ENCODE measurements around the gene MKRN2. TPM values are rescaled to one million over a fixed set of nuclear protein-coding genes. Genes with fewer than 3 reads are reported as not detected.
"Not testable (repeated sequence)": the region's sequence is repeated elsewhere in the genome, so short reads cannot be mapped to it uniquely, and the experiment has no call there.

Gene MKRN2
- polyA plus RNA-seq, 1 donor from 2014 or later, result 41.0 TPM

DNA sequence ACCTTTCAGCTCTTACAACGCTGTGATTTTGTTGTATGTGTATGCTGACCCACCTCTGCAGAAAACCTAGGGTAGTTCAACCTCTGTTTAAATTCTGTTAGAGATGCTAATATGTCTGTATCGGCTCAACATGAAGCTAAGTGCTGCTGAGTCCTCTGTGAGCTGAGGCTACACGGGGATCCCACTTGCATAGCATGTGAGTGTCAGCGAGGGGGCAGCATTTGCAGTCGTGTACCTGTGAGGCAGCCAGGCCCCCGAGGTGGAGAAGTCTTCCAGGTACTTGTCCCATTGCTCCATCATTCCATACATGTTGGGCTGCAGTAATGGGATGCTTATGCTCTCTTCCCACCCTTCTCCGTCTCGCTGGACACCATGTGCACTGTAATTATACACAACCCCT, 15.3 kb upstream of the MKRN2 start:
- Mint-ChIP-seq H3K4me3 (no peak overlapping the region), H3K9me3 (no peaks in the 10 kb centered on the region), H3K4me1 (peaks cover 0 to 1% (median 0%) of the 10 kb centered on the region in 3 donors), H3K27ac (peak overlapping the region in 1 of 3 donors; percentile 57), H3K36me3 (no peaks in the 10 kb centered on the region), H3K27me3 (no peaks in the 10 kb centered on the region)

DNA sequence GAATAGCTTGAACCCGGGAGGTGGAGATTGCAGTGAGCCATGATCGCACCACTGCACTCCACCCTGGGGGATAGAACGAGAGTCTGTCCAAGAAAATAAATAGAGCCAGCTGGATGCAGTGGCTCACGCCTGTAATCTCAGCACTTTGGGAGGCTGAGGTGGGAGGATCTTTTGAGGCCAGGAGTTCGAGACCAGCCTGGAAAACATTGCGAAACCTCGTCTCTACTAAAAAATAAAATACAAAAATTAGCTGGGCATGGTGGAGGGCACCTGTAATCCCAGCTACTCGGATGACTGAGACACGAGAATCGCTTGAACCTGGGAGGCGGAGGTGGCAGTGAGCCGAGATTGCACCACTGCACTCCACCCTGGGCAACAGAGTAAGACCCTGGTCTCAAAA, 13.4 kb upstream of the MKRN2 start:
- H3K9me3 Mint-ChIP-seq, H3K4me1 Mint-ChIP-seq, H3K27ac Mint-ChIP-seq, H3K27me3 Mint-ChIP-seq, H3K4me3 Mint-ChIP-seq, H3K36me3 Mint-ChIP-seq: not testable (repeated sequence)

DNA sequence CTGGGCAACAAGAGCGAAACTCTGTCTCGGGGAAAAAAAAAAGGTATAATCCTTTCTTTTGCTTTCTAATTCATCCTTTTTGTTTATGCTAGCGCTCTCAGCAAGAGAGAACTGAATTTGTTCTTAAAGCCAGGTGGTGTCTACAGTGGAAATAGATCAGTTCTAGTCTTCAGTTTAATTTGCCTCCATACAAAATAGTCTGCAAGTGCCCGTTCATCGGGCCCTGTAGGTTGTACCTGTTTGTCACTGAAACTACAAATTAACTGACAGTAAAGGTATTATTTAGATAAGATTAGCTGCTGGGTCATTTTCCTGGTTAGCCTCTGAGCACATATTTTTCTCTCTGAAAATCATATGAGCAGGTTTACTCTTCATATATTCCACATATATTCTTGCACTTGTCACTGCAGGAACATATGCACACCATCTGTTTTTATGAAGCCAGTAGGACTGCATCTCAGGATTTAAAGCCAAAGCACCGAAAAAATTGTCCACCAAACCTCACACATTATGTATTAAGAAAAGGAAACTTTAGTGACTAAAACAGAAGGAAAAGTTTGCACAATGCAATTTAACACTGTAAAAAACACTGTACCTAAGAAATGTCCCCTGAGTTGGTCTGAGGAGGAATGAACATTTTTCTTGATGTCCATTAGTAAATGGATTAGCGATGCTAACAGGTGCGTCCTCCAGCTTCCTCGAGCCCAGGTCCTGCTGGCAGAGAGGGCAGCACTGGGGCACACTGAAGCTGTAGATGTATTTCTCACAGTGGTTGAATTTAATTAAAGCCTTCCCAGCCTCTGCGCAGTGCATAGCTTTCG, 12.0 kb upstream of the MKRN2 start:
- Mint-ChIP-seq H3K27ac (no peak overlapping the region), H3K4me3 (no peak overlapping the region), H3K9me3 (no peaks in the 10 kb centered on the region), H3K27me3 (peaks cover 3% of the 10 kb centered on the region), H3K36me3 (no peaks in the 10 kb centered on the region), H3K4me1 (no peaks in the 10 kb centered on the region)

DNA sequence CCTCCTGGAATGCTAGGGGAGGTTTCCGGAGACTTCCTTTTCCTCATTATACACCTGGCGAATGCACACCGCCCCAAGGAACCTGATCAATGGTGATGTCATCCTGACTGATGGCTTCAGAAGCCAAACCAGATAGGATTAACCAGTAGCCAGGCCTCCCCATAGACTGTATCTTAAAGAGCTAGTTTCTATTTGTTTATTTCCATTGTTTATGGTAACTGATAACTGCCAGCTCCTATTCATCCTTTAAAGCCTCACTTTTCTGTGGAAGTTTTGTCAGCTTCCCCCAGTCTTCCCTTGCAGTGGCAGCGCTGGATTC, 11.5 kb upstream of the MKRN2 start, which contains the start of gene MKRN2OS:
Gene MKRN2OS (minus strand): TSS at position 27 of the 319 bp plus-strand sequence. CDS start 35 bp downstream, outside the sequence.
- Mint-ChIP-seq H3K9me3 (no peaks in the 10 kb centered on the region), H3K27ac (no peak within 1 kb of the TSS), H3K27me3 (peaks cover 5% of the 10 kb centered on the region), H3K36me3 (no peaks in the 10 kb centered on the region), H3K4me1 (no peaks in the 10 kb centered on the region), H3K4me3 (no peak within 1 kb of the TSS)

DNA sequence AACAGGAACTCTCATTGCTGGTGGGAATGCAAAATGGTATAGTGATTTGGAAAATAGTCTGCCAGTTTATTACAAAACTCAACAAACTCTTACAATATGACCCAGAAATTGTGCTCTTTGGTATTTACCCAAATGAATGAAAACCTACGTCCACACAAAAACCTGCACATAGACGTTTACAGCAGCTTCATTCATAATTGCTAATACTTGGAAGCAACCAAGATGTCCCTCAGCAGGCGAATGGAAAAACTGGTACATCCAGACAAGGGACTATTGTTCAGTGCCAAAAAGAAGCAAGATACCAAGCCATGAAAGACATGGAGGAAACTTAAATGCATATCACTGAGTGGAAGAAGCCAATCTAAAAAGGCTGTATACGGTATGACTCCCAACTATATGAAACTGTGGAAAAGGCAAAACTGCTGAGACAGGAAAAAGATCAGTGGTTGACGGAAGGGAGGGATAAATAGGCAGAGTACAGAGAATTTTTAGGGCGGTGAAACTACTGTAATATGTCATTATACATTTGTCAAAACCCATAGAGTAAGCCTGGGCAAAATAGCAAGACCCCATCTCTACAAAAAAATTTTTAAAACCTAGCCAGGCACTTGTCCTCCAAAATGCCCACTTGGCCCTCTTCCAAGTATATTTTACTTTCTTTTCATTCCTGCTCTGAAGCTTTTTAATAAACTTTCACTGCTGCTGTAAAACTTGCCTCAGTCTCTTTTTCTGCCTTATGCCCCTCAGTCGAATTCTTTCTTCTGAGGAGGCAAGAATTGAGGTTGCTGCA, 6.7 kb upstream of the MKRN2 start:
- H3K4me1 Mint-ChIP-seq, result peaks cover 2 to 6% (median 6%) of the 10 kb centered on the region in 3 donors
- no peak overlapping the region for H3K27ac Mint-ChIP-seq
- no peak overlapping the region for H3K4me3 Mint-ChIP-seq
- H3K36me3 Mint-ChIP-seq, result no peaks in the 10 kb centered on the region
- H3K9me3 Mint-ChIP-seq, result peaks cover 0 to 1% (median 0%) of the 10 kb centered on the region in 3 donors
- H3K27me3 Mint-ChIP-seq, result peaks cover 22% of the 10 kb centered on the region

DNA sequence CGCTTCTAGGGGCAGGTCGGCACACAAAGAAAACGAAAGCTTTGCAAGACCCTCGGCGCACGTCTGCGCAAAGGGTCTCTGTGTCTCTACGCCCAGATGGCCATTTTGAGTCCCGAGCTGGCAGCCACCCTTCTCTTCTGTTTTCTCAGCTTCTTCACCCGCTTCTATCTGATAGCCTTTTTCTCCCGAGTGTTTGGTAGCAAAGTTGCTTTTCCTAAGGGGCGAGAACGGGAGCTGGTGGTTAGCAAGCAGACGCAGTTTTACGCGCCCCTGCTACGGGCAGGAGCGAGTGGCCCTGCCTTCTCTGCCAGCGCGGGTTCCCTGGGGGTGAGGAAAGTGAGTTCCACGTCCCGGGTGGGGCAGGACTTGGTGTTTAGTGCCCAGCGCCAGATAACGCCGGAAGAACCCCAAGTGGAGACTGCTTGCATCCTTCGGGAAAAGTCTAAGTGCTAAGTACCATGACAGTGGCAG, 2.9 kb upstream of the MKRN2 start:
- peak overlapping the region in 1 of 3 donors; percentile 13 for H3K27ac Mint-ChIP-seq
- peaks cover 0 to 1% (median 0%) of the 10 kb centered on the region in 3 donors for H3K9me3 Mint-ChIP-seq
- peaks cover 23% of the 10 kb centered on the region for H3K27me3 Mint-ChIP-seq
- H3K4me1 Mint-ChIP-seq, result peaks cover 15 to 28% (median 28%) of the 10 kb centered on the region in 3 donors
- peaks cover 3% of the 10 kb centered on the region for H3K36me3 Mint-ChIP-seq
- H3K4me3 Mint-ChIP-seq, result peak overlapping the region; percentile 63 to 91 (median 80)

DNA sequence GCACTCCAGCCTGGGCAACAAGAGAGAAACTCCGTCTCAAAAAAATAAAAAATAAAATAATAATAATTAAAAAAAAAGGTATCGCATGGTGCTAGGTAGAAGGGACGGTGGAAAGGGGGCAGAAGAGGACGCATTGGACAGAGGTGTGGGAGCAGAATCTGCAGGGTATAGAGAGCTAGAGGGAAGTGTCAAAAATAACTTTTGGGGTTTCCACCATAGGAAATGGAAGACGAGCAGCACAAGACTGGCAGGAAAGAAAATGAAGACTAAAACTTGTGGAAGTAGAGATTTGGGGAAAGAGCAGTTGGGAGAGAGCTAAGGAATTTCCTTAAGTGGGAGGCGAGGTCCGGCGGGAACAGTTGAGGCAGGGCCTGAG, 585 bp upstream of the MKRN2 start:
- H3K27ac Mint-ChIP-seq, result peak overlapping the region; percentile 87 to 94 (median 92)
- H3K4me1 Mint-ChIP-seq, result peaks cover 26 to 51% (median 46%) of the 10 kb centered on the region in 3 donors
- H3K36me3 Mint-ChIP-seq, result peaks cover 3% of the 10 kb centered on the region
- peaks cover 18% of the 10 kb centered on the region for H3K27me3 Mint-ChIP-seq
- peak overlapping the region; percentile 93 to 95 (median 94) for H3K4me3 Mint-ChIP-seq
- peaks cover 0 to 1% (median 0%) of the 10 kb centered on the region in 3 donors for H3K9me3 Mint-ChIP-seq

DNA sequence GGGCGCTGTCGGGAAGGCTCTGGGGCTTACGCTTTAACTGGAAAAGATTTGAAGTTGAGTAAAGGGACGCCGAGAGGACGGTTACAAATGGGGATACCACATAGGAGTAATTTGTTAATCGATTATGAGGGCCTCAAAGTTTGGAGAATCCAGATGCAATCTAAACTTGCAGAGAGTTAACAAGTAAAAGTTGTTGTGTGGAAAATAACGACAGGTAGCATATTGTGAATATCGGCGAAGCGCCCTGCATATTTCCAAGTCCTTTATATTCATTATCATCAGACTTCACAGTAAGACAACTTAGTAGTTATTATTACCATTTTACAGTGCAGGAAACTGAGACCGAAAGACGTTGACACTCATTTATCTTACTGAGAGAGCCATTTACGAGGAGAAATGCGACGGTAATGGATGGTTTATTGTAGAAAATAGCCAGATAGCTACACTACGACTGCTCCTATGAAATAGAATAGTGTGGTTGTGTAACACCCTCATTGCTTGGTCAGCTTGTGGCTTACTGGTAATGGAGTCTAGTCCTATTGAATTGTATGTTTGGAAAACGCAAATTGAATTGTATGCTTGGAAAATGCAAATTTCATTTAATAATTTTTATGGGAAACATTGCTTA, 700 bp downstream of the MKRN2 start:
- Mint-ChIP-seq H3K4me3 (peak overlapping the region; percentile 93 to 95 (median 94)), H3K27ac (peak overlapping the region; percentile 87 to 94 (median 92)), H3K9me3 (peaks cover 0 to 1% (median 0%) of the 10 kb centered on the region in 3 donors)

DNA sequence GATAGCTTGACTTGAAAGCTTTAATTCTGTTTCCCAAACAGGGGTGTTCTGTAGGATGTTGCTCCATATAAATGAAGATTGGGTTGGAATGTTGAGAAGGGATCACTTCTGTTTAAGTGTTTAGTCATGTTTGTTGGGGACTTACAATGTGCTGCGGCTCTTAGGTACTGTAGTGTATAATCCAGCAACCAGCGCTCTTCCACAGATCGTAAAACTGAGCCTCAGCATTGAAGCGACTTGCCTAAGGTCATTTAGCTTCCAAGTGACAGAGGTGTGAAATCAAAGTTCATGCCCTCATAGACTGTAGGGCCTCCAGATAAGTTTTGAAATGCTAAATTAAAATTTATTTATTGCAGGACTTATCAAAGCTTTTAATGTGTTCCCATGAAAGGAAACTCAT, 1.8 kb downstream of the MKRN2 start:
- Mint-ChIP-seq H3K27ac (peak overlapping the region in 2 of 3 donors; percentile 41 to 44), H3K4me3 (peak overlapping the region in 3 of 4 donors; percentile 6 to 93 (median 78)), H3K4me1 (peaks cover 33 to 57% (median 48%) of the 10 kb centered on the region in 3 donors), H3K36me3 (peaks cover 3% of the 10 kb centered on the region), H3K9me3 (peaks cover 0 to 1% (median 0%) of the 10 kb centered on the region in 3 donors), H3K27me3 (peaks cover 10% of the 10 kb centered on the region)

More for the DNA sequence above, 700 bp downstream of the MKRN2 start:
- Mint-ChIP-seq H3K36me3 (peaks cover 3% of the 10 kb centered on the region), H3K27me3 (peaks cover 18% of the 10 kb centered on the region), H3K4me1 (peaks cover 34 to 58% (median 51%) of the 10 kb centered on the region in 3 donors)

DNA sequence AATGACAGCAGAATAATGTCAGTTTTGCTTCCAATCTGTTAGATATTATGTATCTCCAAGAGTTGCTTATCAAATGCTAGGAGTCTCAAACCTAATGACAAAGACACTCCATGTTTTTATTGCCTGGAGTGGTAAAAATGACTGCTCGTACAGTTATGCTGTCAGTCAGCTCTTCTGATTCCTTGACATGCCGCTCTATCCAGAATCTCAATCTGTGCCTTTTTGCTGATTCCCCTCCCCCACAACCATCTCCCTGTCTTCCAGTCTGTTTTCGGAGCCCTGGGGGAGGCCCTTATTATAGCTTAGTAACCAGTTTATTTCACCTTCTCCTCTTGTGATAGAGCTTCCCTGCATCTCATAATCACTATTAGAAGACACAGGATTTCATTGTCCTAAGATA, 2.6 kb downstream of the MKRN2 start:
- Mint-ChIP-seq H3K36me3 (peaks cover 4% of the 10 kb centered on the region), H3K27ac (peak overlapping the region in 2 of 3 donors; percentile 41 to 82), H3K4me1 (peaks cover 33 to 53% (median 46%) of the 10 kb centered on the region in 3 donors), H3K27me3 (peaks cover 6% of the 10 kb centered on the region), H3K4me3 (peak overlapping the region in 2 of 4 donors; percentile 73 to 93), H3K9me3 (no peaks in the 10 kb centered on the region)

DNA sequence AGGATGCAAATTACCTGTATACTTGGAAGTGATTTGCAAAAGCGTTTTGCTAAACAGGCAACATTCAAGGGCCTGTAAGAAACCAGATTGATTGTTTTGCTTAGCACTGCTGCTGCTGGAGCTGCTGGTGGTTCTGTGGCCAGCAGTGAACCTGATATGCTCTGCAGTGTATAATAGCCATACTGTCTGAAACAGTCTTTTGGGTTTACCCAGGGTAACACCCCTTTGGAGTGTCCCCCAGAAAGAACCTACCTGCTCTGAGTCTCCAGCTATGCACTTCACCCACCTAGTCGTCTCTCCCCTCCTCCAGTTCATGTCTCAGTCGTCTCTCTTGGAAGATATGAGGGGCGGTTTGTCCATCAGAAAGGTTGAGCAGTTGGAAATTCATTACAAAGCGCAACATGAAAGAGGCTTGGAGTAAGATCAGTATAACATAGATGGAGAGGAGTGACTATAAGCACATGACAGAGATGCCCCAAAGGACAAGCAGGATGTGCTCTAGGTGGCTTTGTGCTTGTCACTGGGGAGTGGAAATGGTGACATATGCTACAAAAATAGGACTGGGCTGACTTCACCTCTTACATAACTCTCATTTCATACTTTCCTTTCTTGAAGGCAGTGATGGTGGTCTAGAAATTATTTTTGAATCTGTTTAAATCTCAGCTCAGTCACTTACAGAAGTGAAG, 3.8 kb downstream of the MKRN2 start:
- H3K4me3 Mint-ChIP-seq, result peak overlapping the region in 2 of 4 donors; percentile 7 to 9
- peak overlapping the region in 2 of 3 donors; percentile 28 to 89 for H3K27ac Mint-ChIP-seq
- peaks cover 1% of the 10 kb centered on the region for H3K27me3 Mint-ChIP-seq
- peaks cover 0 to 4% (median 4%) of the 10 kb centered on the region in 3 donors for H3K9me3 Mint-ChIP-seq
- H3K4me1 Mint-ChIP-seq, result peaks cover 38 to 59% (median 50%) of the 10 kb centered on the region in 3 donors
- peaks cover 6% of the 10 kb centered on the region for H3K36me3 Mint-ChIP-seq

DNA sequence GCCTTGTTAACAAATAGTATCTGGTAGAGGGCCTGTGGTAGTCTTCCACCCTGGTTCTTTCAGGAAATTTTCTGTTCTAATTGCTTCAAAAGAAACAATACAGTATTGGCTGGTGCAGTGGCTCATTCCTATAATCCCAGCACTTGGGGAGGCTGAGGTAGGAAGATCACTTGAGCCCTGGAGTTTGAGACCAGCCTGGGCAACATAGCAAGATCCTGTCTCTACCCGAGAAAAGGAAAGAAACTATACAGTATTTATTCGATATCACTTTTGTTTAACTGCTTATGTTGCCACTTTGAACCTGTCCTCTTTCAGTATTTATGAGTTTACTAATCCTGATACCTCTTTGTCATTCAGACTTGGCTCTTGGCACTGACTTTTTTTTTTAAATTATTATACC, 4.5 kb downstream of the MKRN2 start:
- peak overlapping the region in 1 of 4 donors; percentile 1 for H3K4me3 Mint-ChIP-seq

DNA sequence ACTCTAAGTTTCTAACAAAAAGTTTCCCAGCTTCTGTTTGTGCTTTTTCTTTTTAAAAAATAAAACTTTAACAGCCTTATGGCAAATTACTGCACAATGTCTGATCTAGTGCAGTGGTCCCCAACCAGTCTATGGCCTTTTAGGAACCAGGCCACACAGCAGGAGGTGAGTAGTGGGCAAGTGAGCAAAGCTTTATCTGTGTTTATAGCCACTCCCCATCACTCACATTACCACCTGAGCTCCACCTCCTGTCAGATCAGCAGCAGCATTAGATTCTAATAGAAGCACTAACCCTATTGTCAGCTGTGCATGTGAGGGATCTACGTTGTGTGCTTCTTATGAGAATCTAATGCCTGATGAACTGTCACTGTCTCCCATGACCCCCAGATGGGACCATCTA, 5.6 kb downstream of the MKRN2 start:
- H3K27ac Mint-ChIP-seq, result peak overlapping the region in 1 of 3 donors; percentile 47
- peaks cover 1% of the 10 kb centered on the region for H3K27me3 Mint-ChIP-seq
- peaks cover 9% of the 10 kb centered on the region for H3K36me3 Mint-ChIP-seq
- H3K9me3 Mint-ChIP-seq, result peaks cover 4 to 10% (median 4%) of the 10 kb centered on the region in 3 donors
- peak overlapping the region in 1 of 4 donors; percentile 61 for H3K4me3 Mint-ChIP-seq
- H3K4me1 Mint-ChIP-seq, result peaks cover 40 to 51% (median 48%) of the 10 kb centered on the region in 3 donors

More for the DNA sequence above, 4.5 kb downstream of the MKRN2 start:
- Mint-ChIP-seq H3K27me3 (peaks cover 1% of the 10 kb centered on the region), H3K4me1 (peaks cover 40 to 53% (median 46%) of the 10 kb centered on the region in 3 donors), H3K27ac (peak overlapping the region in 1 of 3 donors; percentile 21), H3K9me3 (peaks cover 4 to 6% (median 4%) of the 10 kb centered on the region in 3 donors), H3K36me3 (peaks cover 9% of the 10 kb centered on the region)

DNA sequence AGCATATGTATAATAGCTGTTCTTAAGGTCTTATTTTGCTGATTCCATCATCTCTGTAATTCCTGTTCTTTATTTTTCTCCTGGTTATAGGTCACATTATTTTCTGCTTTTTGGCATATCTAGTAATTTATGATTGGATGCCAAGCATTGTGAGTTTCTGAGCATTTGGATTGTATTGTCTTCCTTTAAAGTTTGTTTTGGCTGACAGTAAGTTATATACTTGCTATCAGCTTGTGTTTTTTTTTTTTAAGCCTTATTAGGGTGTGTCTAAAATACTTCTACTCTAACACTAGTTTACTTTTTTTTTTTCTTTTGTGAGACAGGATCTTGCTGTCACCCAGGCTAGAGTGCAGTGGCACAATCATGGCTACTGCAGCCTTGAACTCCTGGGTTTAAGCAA, 10.1 kb downstream of the MKRN2 start:
- peaks cover 12% of the 10 kb centered on the region for H3K36me3 Mint-ChIP-seq
- H3K27ac Mint-ChIP-seq, result peak overlapping the region in 2 of 3 donors; percentile 39 to 43
- H3K4me1 Mint-ChIP-seq, result peaks cover 14 to 28% (median 18%) of the 10 kb centered on the region in 3 donors
- no peak overlapping the region for H3K4me3 Mint-ChIP-seq
- H3K9me3 Mint-ChIP-seq, result peaks cover 4 to 13% (median 4%) of the 10 kb centered on the region in 3 donors
- H3K27me3 Mint-ChIP-seq, result no peaks in the 10 kb centered on the region
